ENCODE data around the gene YIF1B.
"Not testable (repeated sequence)": the region's sequence is repeated elsewhere in the genome, so short reads cannot be mapped to it uniquely, and the experiment has no call there.

The YIF1B gene

GRCh38 chr19:38351865-38352395 is 36.2 kb upstream of the YIF1B start:
- H3K9me3 Mint-ChIP-seq: no peaks in the 10 kb centered on the region
- H3K27ac Mint-ChIP-seq (ENCODE audit: low read depth): no peak overlapping the region
- peaks cover 12% of the 10 kb centered on the region for H3K27me3 Mint-ChIP-seq
- H3K4me1 Mint-ChIP-seq: no peaks in the 10 kb centered on the region
- no peaks in the 10 kb centered on the region for H3K36me3 Mint-ChIP-seq (ENCODE audit: insufficient read depth)
- H3K4me3 Mint-ChIP-seq: no peak overlapping the region
- DNase-seq (ENCODE audit: low spot score in 2 of 2): no peak
- no peak for ATAC-seq (replicated peaks; ENCODE audit: extremely low read depth, poor library complexity, severe bottlenecking)

GRCh38 chr19:38350883-38351282 is 35.1 kb upstream of the YIF1B start:
- no peak overlapping the region for H3K4me3 Mint-ChIP-seq
- no peak for ATAC-seq (replicated peaks; ENCODE audit: extremely low read depth, poor library complexity, severe bottlenecking)
- no peaks in the 10 kb centered on the region for H3K9me3 Mint-ChIP-seq
- no peaks in the 10 kb centered on the region for H3K4me1 Mint-ChIP-seq
- H3K27me3 Mint-ChIP-seq: peaks cover 2% of the 10 kb centered on the region
- DNase-seq (ENCODE audit: low spot score in 2 of 2): no peak
- no peaks in the 10 kb centered on the region for H3K36me3 Mint-ChIP-seq (ENCODE audit: insufficient read depth)
- H3K27ac Mint-ChIP-seq (ENCODE audit: low read depth): no peak overlapping the region

- H3K27me3 Mint-ChIP-seq: no peaks in the 10 kb centered on the region
- DNase-seq (ENCODE audit: low spot score in 2 of 2): no peak
- H3K27ac Mint-ChIP-seq (ENCODE audit: low read depth): no peak overlapping the region
- H3K4me3 Mint-ChIP-seq: no peak overlapping the region
- no peak for ATAC-seq (replicated peaks; ENCODE audit: extremely low read depth, poor library complexity, severe bottlenecking)
- H3K4me1 Mint-ChIP-seq: no peaks in the 10 kb centered on the region
- H3K36me3 Mint-ChIP-seq (ENCODE audit: insufficient read depth): no peaks in the 10 kb centered on the region
- H3K9me3 Mint-ChIP-seq: no peaks in the 10 kb centered on the region
These were observed 31.1 kb upstream of the YIF1B start for GRCh38 chr19:38346837-38347236.

GRCh38 chr19:38340927-38341326 is 25.2 kb upstream of the YIF1B start:
- H3K27ac Mint-ChIP-seq (ENCODE audit: low read depth): peak overlapping the region; percentile 54
- H3K36me3 Mint-ChIP-seq (ENCODE audit: insufficient read depth): peaks cover 13% of the 10 kb centered on the region

GRCh38 chr19:38339011-38339410 is 23.3 kb upstream of the YIF1B start:
- not testable (repeated sequence) for H3K27me3 Mint-ChIP-seq; H3K4me3 Mint-ChIP-seq; H3K27ac Mint-ChIP-seq (ENCODE audit: low read depth); DNase-seq (ENCODE audit: low spot score in 2 of 2); ATAC-seq (replicated peaks; ENCODE audit: extremely low read depth, poor library complexity, severe bottlenecking); H3K9me3 Mint-ChIP-seq
- H3K4me1 Mint-ChIP-seq: peaks cover 21% of the 10 kb centered on the region
- peaks cover 14% of the 10 kb centered on the region for H3K36me3 Mint-ChIP-seq (ENCODE audit: insufficient read depth)

More at GRCh38 chr19:38340927-38341326, 25.2 kb upstream of the YIF1B start:
- Mint-ChIP-seq H3K27me3 (no peaks in the 10 kb centered on the region), H3K4me1 (peaks cover 18% of the 10 kb centered on the region), H3K9me3 (no peaks in the 10 kb centered on the region), H3K4me3 (no peak overlapping the region)
- DNase-seq (ENCODE audit: low spot score in 2 of 2) (no peak), ATAC-seq (replicated peaks; ENCODE audit: extremely low read depth, poor library complexity, severe bottlenecking) (no peak)

GRCh38 chr19:38337360-38337653 is 21.6 kb upstream of the YIF1B start:
- H3K36me3 Mint-ChIP-seq (ENCODE audit: insufficient read depth): peaks cover 14% of the 10 kb centered on the region
- H3K4me3 Mint-ChIP-seq: peak overlapping the region; percentile 90
- ATAC-seq (replicated peaks; ENCODE audit: extremely low read depth, poor library complexity, severe bottlenecking) (no peak), DNase-seq (ENCODE audit: low spot score in 2 of 2) (no peak)
- H3K9me3 Mint-ChIP-seq: no peaks in the 10 kb centered on the region
- peak overlapping the region; percentile 93 for H3K27ac Mint-ChIP-seq (ENCODE audit: low read depth)
- peaks cover 21% of the 10 kb centered on the region for H3K4me1 Mint-ChIP-seq
- H3K27me3 Mint-ChIP-seq: no peaks in the 10 kb centered on the region

GRCh38 chr19:38336638-38337359 is 21.1 kb upstream of the YIF1B start:
- H3K36me3 Mint-ChIP-seq (ENCODE audit: insufficient read depth): peaks cover 14% of the 10 kb centered on the region
- H3K4me1 Mint-ChIP-seq: peaks cover 21% of the 10 kb centered on the region
- ATAC-seq (replicated peaks; ENCODE audit: extremely low read depth, poor library complexity, severe bottlenecking) (peak; percentile 44), DNase-seq (ENCODE audit: low spot score in 2 of 2) (peak; percentile 94 to 95)
- no peaks in the 10 kb centered on the region for H3K27me3 Mint-ChIP-seq
- H3K9me3 Mint-ChIP-seq: no peaks in the 10 kb centered on the region
- H3K27ac Mint-ChIP-seq (ENCODE audit: low read depth): peak overlapping the region; percentile 93
- H3K4me3 Mint-ChIP-seq: peak overlapping the region; percentile 90

GRCh38 chr19:38335949-38336637 is 20.3 kb upstream of the YIF1B start:
- DNase-seq (ENCODE audit: low spot score in 2 of 2): peak; percentile 91
- H3K4me3 Mint-ChIP-seq: peak overlapping the region; percentile 90
- no peaks in the 10 kb centered on the region for H3K27me3 Mint-ChIP-seq
- peak; percentile 76 for ATAC-seq (replicated peaks; ENCODE audit: extremely low read depth, poor library complexity, severe bottlenecking)
- H3K36me3 Mint-ChIP-seq (ENCODE audit: insufficient read depth): peaks cover 14% of the 10 kb centered on the region
- H3K9me3 Mint-ChIP-seq: no peaks in the 10 kb centered on the region
- H3K4me1 Mint-ChIP-seq: peaks cover 21% of the 10 kb centered on the region
- H3K27ac Mint-ChIP-seq (ENCODE audit: low read depth): peak overlapping the region; percentile 93

GRCh38 chr19:38333245-38333644 is 17.5 kb upstream of the YIF1B start:
- DNase-seq (ENCODE audit: low spot score in 2 of 2): no peak
- no peak for ATAC-seq (replicated peaks; ENCODE audit: extremely low read depth, poor library complexity, severe bottlenecking)
- Mint-ChIP-seq H3K4me3 (no peak overlapping the region), H3K36me3 (ENCODE audit: insufficient read depth) (peaks cover 7% of the 10 kb centered on the region), H3K9me3 (no peaks in the 10 kb centered on the region), H3K27ac (ENCODE audit: low read depth) (no peak overlapping the region), H3K27me3 (no peaks in the 10 kb centered on the region), H3K4me1 (peaks cover 16% of the 10 kb centered on the region)

- no peaks in the 10 kb centered on the region for H3K9me3 Mint-ChIP-seq
- H3K36me3 Mint-ChIP-seq (ENCODE audit: insufficient read depth): peaks cover 6% of the 10 kb centered on the region
- ATAC-seq (replicated peaks; ENCODE audit: extremely low read depth, poor library complexity, severe bottlenecking) (no peak), DNase-seq (ENCODE audit: low spot score in 2 of 2) (no peak)
- H3K27me3 Mint-ChIP-seq: no peaks in the 10 kb centered on the region
- no peak overlapping the region for H3K4me3 Mint-ChIP-seq
- peaks cover 11% of the 10 kb centered on the region for H3K4me1 Mint-ChIP-seq
- H3K27ac Mint-ChIP-seq (ENCODE audit: low read depth): no peak overlapping the region
These were observed 16.0 kb upstream of the YIF1B start for GRCh38 chr19:38331728-38332127.

GRCh38 chr19:38329651-38330050 is 13.9 kb upstream of the YIF1B start:
- H3K4me3 Mint-ChIP-seq: no peak overlapping the region
- H3K4me1 Mint-ChIP-seq: no peaks in the 10 kb centered on the region
- H3K27ac Mint-ChIP-seq (ENCODE audit: low read depth): no peak overlapping the region
- DNase-seq (ENCODE audit: low spot score in 2 of 2) (no peak), ATAC-seq (replicated peaks; ENCODE audit: extremely low read depth, poor library complexity, severe bottlenecking) (no peak)
- H3K9me3 Mint-ChIP-seq: no peaks in the 10 kb centered on the region
- no peaks in the 10 kb centered on the region for H3K27me3 Mint-ChIP-seq
- peaks cover 2% of the 10 kb centered on the region for H3K36me3 Mint-ChIP-seq (ENCODE audit: insufficient read depth)

GRCh38 chr19:38326591-38326990 is 10.8 kb upstream of the YIF1B start:
- no peaks in the 10 kb centered on the region for H3K27me3 Mint-ChIP-seq
- H3K4me1 Mint-ChIP-seq: peaks cover 8% of the 10 kb centered on the region
- no peak overlapping the region for H3K4me3 Mint-ChIP-seq
- H3K9me3 Mint-ChIP-seq: no peaks in the 10 kb centered on the region
- peaks cover 2% of the 10 kb centered on the region for H3K36me3 Mint-ChIP-seq (ENCODE audit: insufficient read depth)
- DNase-seq (ENCODE audit: low spot score in 2 of 2): no peak
- no peak overlapping the region for H3K27ac Mint-ChIP-seq (ENCODE audit: low read depth)
- ATAC-seq (replicated peaks; ENCODE audit: extremely low read depth, poor library complexity, severe bottlenecking): no peak

- no peaks in the 10 kb centered on the region for H3K9me3 Mint-ChIP-seq
- H3K36me3 Mint-ChIP-seq (ENCODE audit: insufficient read depth): peaks cover 9% of the 10 kb centered on the region
- H3K4me3 Mint-ChIP-seq: no peak overlapping the region
- ATAC-seq (replicated peaks; ENCODE audit: extremely low read depth, poor library complexity, severe bottlenecking): no peak
- no peak overlapping the region for H3K27ac Mint-ChIP-seq (ENCODE audit: low read depth)
- no peak for DNase-seq (ENCODE audit: low spot score in 2 of 2)
- H3K4me1 Mint-ChIP-seq: peaks cover 26% of the 10 kb centered on the region
- no peaks in the 10 kb centered on the region for H3K27me3 Mint-ChIP-seq
These were observed 8.7 kb upstream of the YIF1B start for GRCh38 chr19:38324431-38324830.

Measured in central memory CD8-positive, alpha-beta T cell (primary cell).